WTC11 (cell line): ENCODE data around the gene OPCML. TPM values are rescaled to one million over a fixed set of nuclear protein-coding genes. Genes with fewer than 3 reads are reported as not detected.

Experiments used
- ATAC-seq: fragments of 200-7000 bp; cut with Tn5 transposase; 2 replicates; pipeline ENCODE4 v1.10.0; 2021; ENCODE audit warnings: mild to moderate bottlenecking, moderate library complexity
- CTCF ChIA-PET: fragments of 300-600 bp; sonication (Branson Sonifier 250); formaldehyde crosslinking; loops from one replicate; lab custom pipeline; 2021; ENCODE audit warnings: antibody characterized with exemption; lab: Charles Lee
- POLR2A ChIA-PET: fragments of 350-600 bp; sonication (Branson Sonifier 250); formaldehyde crosslinking; loops from one replicate; lab custom pipeline; 2021; ENCODE audit warnings: antibody characterized with exemption; lab: Charles Lee
- DNase-seq: peaks from one replicate; pipeline ENCODE4 v3.0.0; 2021; ENCODE audit warnings: low spot score
- H3K27ac Mint-ChIP-seq: 2 replicates; pipeline ENCODE4 v1.8.0; 2021; ENCODE audit warnings: mixed read lengths
- H3K27me3 Mint-ChIP-seq: 2 replicates; pipeline ENCODE4 v1.8.0; 2021; ENCODE audit warnings: low read depth, mild to moderate bottlenecking, moderate library complexity, mixed read lengths
- H3K36me3 Mint-ChIP-seq: 2 replicates; pipeline ENCODE4 v1.8.0; 2021; ENCODE audit warnings: mixed read lengths
- H3K4me1 Mint-ChIP-seq: 2 replicates; pipeline ENCODE4 v1.8.0; 2022; ENCODE audit warnings: mixed read lengths
- H3K4me3 Mint-ChIP-seq: 2 replicates; pipeline ENCODE4 v1.8.0; 2021; ENCODE audit warnings: mild to moderate bottlenecking, moderate library complexity, mixed read lengths
- H3K9me3 Mint-ChIP-seq: 2 replicates; pipeline ENCODE4 v1.8.0; 2021; ENCODE audit warnings: mixed read lengths
- GABPB1 ChIP-seq: sonication (generic); formaldehyde crosslinking; IDR thresholded peaks from 2 replicates; pipeline ENCODE4 v1.8.1; 2023; ENCODE audit warnings: mild to moderate bottlenecking, missing genetic modification reagents
- GTF2I ChIP-seq: fragments of 250-450 bp; sonication (Bioruptor Pico); conservative IDR thresholded peaks from 2 replicates; pipeline ENCODE4 v1.4.0; 2021; ENCODE audit warnings: mild to moderate bottlenecking
- IRF2 ChIP-seq: sonication (generic); formaldehyde crosslinking; IDR thresholded peaks from 2 replicates; pipeline ENCODE4 v1.8.0; 2022; ENCODE audit warnings: low read depth, missing genetic modification reagents, borderline replicate concordance
- JAZF1 ChIP-seq: fragments of 250-450 bp; sonication (Bioruptor Pico); IDR thresholded peaks from 2 replicates; pipeline ENCODE4 v1.9.0; 2021; ENCODE audit warnings: moderate library complexity, mild to moderate bottlenecking, inconsistent platforms
- JUN ChIP-seq: sonication (generic); formaldehyde crosslinking; IDR thresholded peaks from 2 replicates; pipeline ENCODE4 v1.8.0; 2023; ENCODE audit warnings: mild to moderate bottlenecking, missing genetic modification reagents
- NFYB ChIP-seq: sonication (generic); formaldehyde crosslinking; conservative IDR thresholded peaks from 2 replicates; pipeline ENCODE4 v1.8.0; 2022; ENCODE audit warnings: low read depth, missing genetic modification reagents
- NR3C1 ChIP-seq: sonication (generic); formaldehyde crosslinking; conservative IDR thresholded peaks from 2 replicates; pipeline ENCODE4 v1.8.1; 2023; ENCODE audit warnings: low read depth, mild to moderate bottlenecking, missing genetic modification reagents
- PRRX2 ChIP-seq: fragments of 250-450 bp; sonication (Bioruptor Pico); IDR thresholded peaks from 2 replicates; pipeline ENCODE4 v1.8.0; 2021; ENCODE audit warnings: mild to moderate bottlenecking
- SMAD3 ChIP-seq: sonication (generic); formaldehyde crosslinking; IDR thresholded peaks from 2 replicates; pipeline ENCODE4 v1.8.0; 2022; ENCODE audit warnings: missing genetic modification reagents, mild to moderate bottlenecking, borderline replicate concordance
- TP53 ChIP-seq: sonication (generic); formaldehyde crosslinking; IDR thresholded peaks from 2 replicates; pipeline ENCODE4 v1.8.1; 2023; ENCODE audit warnings: mild to moderate bottlenecking, missing genetic modification reagents
- ZNF121 ChIP-seq: sonication (generic); formaldehyde crosslinking; IDR thresholded peaks from 2 replicates; pipeline ENCODE4 v1.8.0; 2023; ENCODE audit warnings: missing genetic modification reagents
- total RNA-seq: library from RNA; stranded (reverse); gene quantifications from 3 replicates; pipeline ENCODE4 v1.2.3, GENCODE V29; 2021
- TF ChIP-seq, protein P1 (sequence below): sonication (generic); formaldehyde crosslinking; IDR thresholded peaks from 2 replicates; pipeline ENCODE4 v1.8.1; 2022; ENCODE audit warnings: missing genetic modification reagents, borderline replicate concordance
- TF ChIP-seq, protein P2 (sequence below): fragments of 250-450 bp; sonication (Bioruptor Pico); IDR thresholded peaks from 2 replicates; pipeline ENCODE4 v1.9.0; 2021; ENCODE audit warnings: mild to moderate bottlenecking
- TF ChIP-seq, protein P3 (sequence below): sonication (generic); formaldehyde crosslinking; IDR thresholded peaks from 2 replicates; pipeline ENCODE4 v1.8.1; 2023; ENCODE audit warnings: mild to moderate bottlenecking, missing genetic modification reagents
- TF ChIP-seq, protein P4 (sequence below): sonication (generic); formaldehyde crosslinking; IDR thresholded peaks from 2 replicates; pipeline ENCODE4 v1.8.1; 2022; ENCODE audit warnings: low read depth, missing genetic modification reagents, borderline replicate concordance

The OPCML gene
- total RNA-seq, 1 experiment from 2014 or later: 1.5 TPM

DNA sequence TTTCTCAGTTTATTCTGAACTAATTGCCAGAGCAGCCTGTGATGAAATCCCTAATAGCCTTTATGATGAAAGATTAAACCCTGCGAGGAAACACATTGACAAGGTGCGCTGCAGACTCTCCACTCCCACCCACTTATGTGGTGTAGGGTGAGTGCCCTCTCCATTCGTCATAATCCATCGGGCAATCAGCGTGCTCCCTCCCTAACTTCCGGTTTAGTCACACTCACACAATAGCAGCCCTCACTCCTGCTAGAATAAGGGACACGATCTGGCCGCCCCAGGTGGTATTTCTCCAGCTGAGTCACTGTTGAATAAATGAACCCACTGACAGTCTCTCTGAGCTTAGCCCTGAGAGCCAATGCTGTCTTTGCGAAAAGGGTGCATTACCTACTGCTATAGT is 188.3 kb downstream of the OPCML start:
- Mint-ChIP-seq H3K27ac (no peak overlapping the region), H3K9me3 (no peaks in the 10 kb centered on the region), H3K36me3 (no peaks in the 10 kb centered on the region), H3K27me3 (no peaks in the 10 kb centered on the region), H3K4me3 (no peak overlapping the region), H3K4me1 (peaks cover 10% of the 10 kb centered on the region)
- ChIA-PET CTCF (no interaction called here), POLR2A (no interaction called here)
- TF ChIP-seq JAZF1 (CRISPR knock-in tag) (no peak), NFYB (CRISPR knock-in tag) (no peak), ZNF121 (CRISPR knock-in tag) (no peak)
- TF ChIP-seq, protein P1, sequence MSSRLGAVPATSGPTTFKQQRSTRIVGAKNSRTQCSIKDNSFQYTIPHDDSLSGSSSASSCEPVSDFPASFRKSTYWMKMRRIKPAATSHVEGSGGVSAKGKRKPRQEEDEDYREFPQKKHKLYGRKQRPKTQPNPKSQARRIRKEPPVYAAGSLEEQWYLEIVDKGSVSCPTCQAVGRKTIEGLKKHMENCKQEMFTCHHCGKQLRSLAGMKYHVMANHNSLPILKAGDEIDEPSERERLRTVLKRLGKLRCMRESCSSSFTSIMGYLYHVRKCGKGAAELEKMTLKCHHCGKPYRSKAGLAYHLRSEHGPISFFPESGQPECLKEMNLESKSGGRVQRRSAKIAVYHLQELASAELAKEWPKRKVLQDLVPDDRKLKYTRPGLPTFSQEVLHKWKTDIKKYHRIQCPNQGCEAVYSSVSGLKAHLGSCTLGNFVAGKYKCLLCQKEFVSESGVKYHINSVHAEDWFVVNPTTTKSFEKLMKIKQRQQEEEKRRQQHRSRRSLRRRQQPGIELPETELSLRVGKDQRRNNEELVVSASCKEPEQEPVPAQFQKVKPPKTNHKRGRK: no peak
- ATAC-seq: no peak
- DNase-seq: no peak

DNA sequence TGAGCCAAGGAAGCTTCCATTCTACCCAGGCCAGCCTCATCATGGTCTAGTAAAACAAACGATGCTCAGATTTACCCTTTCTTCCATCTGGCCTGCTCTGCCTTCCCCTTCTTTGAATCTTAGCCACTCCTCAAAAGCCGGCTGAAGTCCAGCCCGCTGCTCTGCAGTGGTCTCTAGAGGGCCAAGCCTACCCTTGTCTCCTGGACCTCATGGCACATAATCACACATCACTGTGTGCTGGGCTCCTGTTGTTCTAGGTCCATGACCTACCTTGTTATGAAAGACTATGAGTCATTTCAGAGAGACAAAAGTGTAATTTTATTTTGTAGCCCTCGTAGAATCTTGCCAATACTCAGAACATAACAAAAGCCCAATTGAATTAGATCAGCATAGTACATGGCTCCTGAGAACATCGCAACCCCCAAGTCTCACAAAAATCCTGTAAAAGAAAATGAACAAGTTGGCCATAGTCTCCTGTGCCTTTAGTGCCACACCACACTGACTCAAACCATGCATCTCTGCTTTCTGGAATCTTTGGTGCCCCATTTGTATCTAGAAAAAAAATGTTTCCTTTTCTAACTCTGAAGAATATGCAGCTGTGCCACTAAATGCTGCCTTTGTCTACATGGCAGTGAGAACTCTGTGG is 192.7 kb downstream of the OPCML start:
- ATAC-seq (no peak), DNase-seq (no peak)
- Mint-ChIP-seq H3K4me1 (peaks cover 21% of the 10 kb centered on the region), H3K36me3 (0 out of 2 replicates have a peak, but pooled peaks cover 6% of the 10 kb centered on the region), H3K4me3 (no peak overlapping the region), H3K9me3 (peaks cover 9% of the 10 kb centered on the region), H3K27me3 (no peaks in the 10 kb centered on the region; the same call in 1 of the 2 replicates), H3K27ac (no peak overlapping the region)
- CTCF ChIA-PET: interaction anchor here (1.0 to 1.2 kb wide), 2 partner anchors 191 to 482 kb away, joined by 3 read pairs; no protein-coding TSS in a partner anchor
- POLR2A ChIA-PET: no interaction called here
- TF ChIP-seq, protein P2, sequence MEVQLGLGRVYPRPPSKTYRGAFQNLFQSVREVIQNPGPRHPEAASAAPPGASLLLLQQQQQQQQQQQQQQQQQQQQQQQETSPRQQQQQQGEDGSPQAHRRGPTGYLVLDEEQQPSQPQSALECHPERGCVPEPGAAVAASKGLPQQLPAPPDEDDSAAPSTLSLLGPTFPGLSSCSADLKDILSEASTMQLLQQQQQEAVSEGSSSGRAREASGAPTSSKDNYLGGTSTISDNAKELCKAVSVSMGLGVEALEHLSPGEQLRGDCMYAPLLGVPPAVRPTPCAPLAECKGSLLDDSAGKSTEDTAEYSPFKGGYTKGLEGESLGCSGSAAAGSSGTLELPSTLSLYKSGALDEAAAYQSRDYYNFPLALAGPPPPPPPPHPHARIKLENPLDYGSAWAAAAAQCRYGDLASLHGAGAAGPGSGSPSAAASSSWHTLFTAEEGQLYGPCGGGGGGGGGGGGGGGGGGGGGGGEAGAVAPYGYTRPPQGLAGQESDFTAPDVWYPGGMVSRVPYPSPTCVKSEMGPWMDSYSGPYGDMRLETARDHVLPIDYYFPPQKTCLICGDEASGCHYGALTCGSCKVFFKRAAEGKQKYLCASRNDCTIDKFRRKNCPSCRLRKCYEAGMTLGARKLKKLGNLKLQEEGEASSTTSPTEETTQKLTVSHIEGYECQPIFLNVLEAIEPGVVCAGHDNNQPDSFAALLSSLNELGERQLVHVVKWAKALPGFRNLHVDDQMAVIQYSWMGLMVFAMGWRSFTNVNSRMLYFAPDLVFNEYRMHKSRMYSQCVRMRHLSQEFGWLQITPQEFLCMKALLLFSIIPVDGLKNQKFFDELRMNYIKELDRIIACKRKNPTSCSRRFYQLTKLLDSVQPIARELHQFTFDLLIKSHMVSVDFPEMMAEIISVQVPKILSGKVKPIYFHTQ (CRISPR knock-in tag): no peak
- no peak for TF ChIP-seq JUN (CRISPR knock-in tag)
- TF ChIP-seq, protein P3, sequence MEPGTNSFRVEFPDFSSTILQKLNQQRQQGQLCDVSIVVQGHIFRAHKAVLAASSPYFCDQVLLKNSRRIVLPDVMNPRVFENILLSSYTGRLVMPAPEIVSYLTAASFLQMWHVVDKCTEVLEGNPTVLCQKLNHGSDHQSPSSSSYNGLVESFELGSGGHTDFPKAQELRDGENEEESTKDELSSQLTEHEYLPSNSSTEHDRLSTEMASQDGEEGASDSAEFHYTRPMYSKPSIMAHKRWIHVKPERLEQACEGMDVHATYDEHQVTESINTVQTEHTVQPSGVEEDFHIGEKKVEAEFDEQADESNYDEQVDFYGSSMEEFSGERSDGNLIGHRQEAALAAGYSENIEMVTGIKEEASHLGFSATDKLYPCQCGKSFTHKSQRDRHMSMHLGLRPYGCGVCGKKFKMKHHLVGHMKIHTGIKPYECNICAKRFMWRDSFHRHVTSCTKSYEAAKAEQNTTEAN (CRISPR knock-in tag): no peak
- no peak for TF ChIP-seq SMAD3 (CRISPR knock-in tag)

DNA sequence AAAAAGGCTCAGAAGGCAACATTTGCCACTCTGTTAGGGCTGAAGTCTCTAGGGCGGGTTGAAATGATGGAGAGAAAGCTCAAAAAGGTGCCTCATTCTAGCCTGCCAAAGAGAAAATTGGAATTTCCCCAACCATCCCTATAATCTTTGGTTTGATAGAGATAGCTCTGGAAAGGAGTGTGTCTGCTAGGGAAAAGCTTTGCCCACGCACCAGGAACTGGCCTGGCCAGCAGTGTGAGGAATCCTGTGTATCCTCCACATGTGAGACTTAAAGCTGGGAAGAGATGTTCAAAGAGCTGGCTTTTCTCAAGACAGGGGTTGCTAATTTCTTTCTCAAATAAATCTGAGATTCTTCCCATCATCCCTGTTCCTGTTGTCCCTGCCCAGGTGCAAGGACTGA is 193.7 kb downstream of the OPCML start:
- peaks cover 14% of the 10 kb centered on the region for H3K4me1 Mint-ChIP-seq
- DNase-seq (no peak), ATAC-seq (no peak)
- H3K4me3 Mint-ChIP-seq: no peak overlapping the region
- 0 out of 2 replicates have a peak, but pooled peaks cover 10% of the 10 kb centered on the region for H3K36me3 Mint-ChIP-seq
- ChIA-PET CTCF (interaction anchor here (1.2 to 1.9 kb wide), 2 partner anchors 204 to 483 kb away, joined by 3 to 8 read pairs; no protein-coding TSS in a partner anchor), POLR2A (no interaction called here)
- no peak for TF ChIP-seq IRF2 (CRISPR knock-in tag)
- H3K27me3 Mint-ChIP-seq: no peaks in the 10 kb centered on the region; the same call in 1 of the 2 replicates
- no peak overlapping the region for H3K27ac Mint-ChIP-seq
- peaks cover 14% of the 10 kb centered on the region for H3K9me3 Mint-ChIP-seq

DNA sequence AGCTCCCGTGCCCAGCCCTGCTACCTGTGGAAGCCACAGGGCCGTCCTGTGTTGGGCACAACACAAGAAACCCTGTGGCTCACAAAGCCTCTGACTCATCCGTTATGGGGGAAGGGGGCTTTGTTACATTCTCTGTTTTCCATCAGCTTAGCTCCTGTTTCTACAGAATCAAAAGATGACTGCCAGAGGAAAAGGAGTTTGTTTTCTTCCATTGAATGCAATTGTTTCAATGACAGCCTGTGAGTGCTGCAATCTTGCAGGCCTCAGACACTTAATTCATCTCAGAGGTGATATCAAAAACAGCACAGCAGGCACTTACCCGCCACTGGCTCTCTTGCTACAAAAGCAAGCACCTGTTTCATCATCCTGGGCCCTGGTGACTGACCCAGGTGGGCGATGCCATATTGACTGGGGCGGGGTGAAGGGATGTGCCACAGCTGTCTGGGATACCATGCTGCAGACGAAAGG is 194.3 kb downstream of the OPCML start:
- peak; percentile 84 for ATAC-seq
- H3K4me1 Mint-ChIP-seq: peaks cover 14% of the 10 kb centered on the region
- ChIA-PET CTCF (interaction anchor here (1.2 to 1.9 kb wide), 2 partner anchors 203 to 484 kb away, joined by 3 to 8 read pairs; no protein-coding TSS in a partner anchor), POLR2A (no interaction called here)
- no peaks in the 10 kb centered on the region; the same call in 1 of the 2 replicates for H3K27me3 Mint-ChIP-seq
- TF ChIP-seq TP53 (CRISPR knock-in tag): no peak
- no peak for TF ChIP-seq ZNF121 (CRISPR knock-in tag)
- TF ChIP-seq, protein P4, sequence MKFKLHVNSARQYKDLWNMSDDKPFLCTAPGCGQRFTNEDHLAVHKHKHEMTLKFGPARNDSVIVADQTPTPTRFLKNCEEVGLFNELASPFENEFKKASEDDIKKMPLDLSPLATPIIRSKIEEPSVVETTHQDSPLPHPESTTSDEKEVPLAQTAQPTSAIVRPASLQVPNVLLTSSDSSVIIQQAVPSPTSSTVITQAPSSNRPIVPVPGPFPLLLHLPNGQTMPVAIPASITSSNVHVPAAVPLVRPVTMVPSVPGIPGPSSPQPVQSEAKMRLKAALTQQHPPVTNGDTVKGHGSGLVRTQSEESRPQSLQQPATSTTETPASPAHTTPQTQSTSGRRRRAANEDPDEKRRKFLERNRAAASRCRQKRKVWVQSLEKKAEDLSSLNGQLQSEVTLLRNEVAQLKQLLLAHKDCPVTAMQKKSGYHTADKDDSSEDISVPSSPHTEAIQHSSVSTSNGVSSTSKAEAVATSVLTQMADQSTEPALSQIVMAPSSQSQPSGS (CRISPR knock-in tag): no peak
- no peak for TF ChIP-seq GABPB1 (CRISPR knock-in tag)
- TF ChIP-seq PRRX2: no peak
- TF ChIP-seq GTF2I: no peak
- TF ChIP-seq NR3C1 (CRISPR knock-in tag): no peak
- H3K9me3 Mint-ChIP-seq: peaks cover 14% of the 10 kb centered on the region
- DNase-seq: no peak
- H3K36me3 Mint-ChIP-seq: 0 out of 2 replicates have a peak, but pooled peaks cover 10% of the 10 kb centered on the region
- no peak overlapping the region for H3K4me3 Mint-ChIP-seq
- no peak overlapping the region for H3K27ac Mint-ChIP-seq
